ENCODE results near the gene CYP11A1.
A peak's percentile ranks its signal among the peaks of the same experiment; 100 is the strongest.

CYP11A1 gene

DNA sequence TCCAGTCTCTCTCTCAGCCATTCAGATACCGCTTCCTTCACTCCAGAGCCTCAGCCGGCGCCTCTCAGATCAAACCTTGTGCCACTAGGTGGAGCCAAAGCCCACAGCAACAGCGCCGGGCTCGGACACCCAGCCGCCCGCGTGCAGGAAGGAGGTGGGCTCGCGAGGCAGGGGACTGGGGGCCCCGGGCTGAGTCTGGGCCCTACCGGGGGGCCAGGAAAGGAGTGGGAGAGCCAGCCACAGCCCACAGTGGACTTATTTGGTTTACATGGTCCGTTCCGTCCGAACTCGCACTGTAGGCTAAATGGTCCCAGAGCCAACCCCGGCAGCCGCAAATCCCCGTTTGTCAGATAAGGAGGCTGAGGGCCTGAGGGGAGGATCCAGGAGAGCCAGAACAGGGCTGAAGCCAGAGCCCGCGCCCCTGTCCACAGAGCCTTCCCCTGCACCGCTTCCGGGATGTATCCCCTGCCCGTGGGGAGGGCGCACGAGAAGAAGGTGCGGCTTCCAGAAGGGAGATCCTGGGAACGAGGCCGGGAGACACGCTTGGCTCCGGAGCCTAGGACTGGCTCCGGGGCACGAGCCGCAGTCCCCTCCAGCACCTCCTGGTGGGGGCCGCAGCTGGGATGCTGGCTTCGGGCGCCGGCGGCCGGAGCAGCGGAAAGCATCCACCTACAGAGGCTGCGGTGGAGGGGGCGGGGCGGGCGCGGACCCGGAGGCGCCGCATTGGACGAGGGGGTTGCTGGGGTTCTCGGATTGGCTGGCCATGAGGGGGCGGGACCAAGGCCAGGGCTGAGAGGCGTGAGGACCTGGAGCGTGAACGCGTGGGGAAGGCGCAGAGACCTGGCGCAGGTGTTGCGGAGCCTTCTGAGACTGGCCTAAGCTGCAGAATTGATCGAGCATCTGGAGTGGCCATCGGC lies 6.5 kb upstream of the CYP11A1 start:
- TF ChIP-seq, protein P1, sequence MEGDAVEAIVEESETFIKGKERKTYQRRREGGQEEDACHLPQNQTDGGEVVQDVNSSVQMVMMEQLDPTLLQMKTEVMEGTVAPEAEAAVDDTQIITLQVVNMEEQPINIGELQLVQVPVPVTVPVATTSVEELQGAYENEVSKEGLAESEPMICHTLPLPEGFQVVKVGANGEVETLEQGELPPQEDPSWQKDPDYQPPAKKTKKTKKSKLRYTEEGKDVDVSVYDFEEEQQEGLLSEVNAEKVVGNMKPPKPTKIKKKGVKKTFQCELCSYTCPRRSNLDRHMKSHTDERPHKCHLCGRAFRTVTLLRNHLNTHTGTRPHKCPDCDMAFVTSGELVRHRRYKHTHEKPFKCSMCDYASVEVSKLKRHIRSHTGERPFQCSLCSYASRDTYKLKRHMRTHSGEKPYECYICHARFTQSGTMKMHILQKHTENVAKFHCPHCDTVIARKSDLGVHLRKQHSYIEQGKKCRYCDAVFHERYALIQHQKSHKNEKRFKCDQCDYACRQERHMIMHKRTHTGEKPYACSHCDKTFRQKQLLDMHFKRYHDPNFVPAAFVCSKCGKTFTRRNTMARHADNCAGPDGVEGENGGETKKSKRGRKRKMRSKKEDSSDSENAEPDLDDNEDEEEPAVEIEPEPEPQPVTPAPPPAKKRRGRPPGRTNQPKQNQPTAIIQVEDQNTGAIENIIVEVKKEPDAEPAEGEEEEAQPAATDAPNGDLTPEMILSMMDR (conservative IDR thresholded peaks at IDR 0.05; ENCODE audit: low read depth, low read length), result peak; percentile 86
- peak; percentile 88 for DNase-seq (ENCODE audit: low read depth)
- peak overlapping the region; percentile 65 for H3K4me3 ChIP-seq (ENCODE audit: low read depth, low read length)

DNA sequence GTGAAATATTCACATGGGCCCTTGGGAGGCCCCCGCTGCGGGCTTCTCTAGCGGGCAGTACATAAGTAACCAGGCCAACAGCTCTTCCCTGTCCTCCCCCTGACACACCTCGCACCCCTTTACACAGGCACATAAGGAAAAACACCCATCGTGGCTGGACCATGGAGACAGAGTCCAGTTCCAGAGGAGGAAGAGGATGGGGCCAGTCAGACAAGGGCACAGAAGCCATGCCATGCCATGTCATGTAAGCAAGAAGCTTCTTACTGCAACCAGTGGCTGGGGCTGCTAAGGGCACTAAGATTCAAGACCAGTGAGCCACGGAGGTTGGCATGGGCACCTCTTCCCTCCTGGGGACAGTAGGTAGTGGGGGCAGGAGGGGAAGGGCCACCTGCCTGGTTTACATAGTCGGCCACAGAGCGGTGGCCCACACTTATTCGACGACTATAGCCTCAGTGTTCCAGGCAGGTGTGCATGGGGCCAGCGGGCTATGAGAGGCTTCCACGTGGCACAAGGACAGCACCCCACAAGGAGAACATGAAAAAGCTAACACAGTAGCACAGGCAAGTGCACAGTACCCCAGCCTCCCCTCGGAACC lies 5.7 kb upstream of the CYP11A1 start:
- TF ChIP-seq, protein P1 (conservative IDR thresholded peaks at IDR 0.05; ENCODE audit: low read depth, low read length), result no peak
- no peak for DNase-seq (ENCODE audit: low read depth)
- no peak overlapping the region for H3K4me3 ChIP-seq (ENCODE audit: low read depth, low read length)

DNA sequence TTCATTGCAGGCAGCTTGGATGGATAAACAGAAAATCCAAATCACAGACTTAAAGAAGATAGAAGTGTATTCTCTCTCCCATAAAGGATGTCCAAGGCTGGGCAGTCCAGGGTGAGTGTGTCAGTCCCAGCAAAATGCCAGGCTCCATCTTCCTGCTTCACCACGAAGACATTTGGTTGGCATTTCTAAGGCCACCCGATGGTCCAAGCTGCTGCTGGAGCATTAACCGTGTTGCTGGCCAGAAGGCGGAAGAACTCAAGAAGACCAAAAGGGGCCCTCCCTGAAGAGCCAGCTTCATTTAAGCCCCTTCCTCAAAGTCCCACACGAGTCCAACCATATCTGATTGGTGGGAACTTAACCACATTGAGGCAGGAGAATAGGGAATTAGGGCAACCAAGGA lies 3.0 kb upstream of the CYP11A1 start:
- no peak overlapping the region for H3K4me3 ChIP-seq (ENCODE audit: low read depth, low read length)
- no peak for DNase-seq (ENCODE audit: low read depth)
- TF ChIP-seq, protein P1 (conservative IDR thresholded peaks at IDR 0.05; ENCODE audit: low read depth, low read length), result no peak

DNA sequence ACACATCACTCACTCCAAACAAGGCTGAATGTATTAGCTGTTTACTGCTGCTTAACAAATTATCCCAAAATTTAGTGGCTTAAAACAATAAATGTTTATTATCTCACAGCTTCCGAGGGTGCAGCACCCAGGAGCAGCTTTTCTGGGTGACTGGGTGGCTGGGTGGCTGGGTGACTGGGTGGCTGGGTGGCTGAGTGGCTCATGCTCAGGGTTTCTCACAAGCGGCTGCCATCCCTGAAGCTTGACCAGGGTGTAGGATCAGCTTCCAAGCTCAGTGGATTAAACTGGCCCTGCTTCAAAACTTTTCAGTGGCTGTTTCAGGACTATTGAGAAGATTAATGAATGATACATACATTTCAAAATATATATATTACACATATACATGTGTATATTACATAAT lies 2.3 kb upstream of the CYP11A1 start:
- TF ChIP-seq, protein P1 (conservative IDR thresholded peaks at IDR 0.05; ENCODE audit: low read depth, low read length), result no peak
- DNase-seq (ENCODE audit: low read depth), result no peak
- no peak overlapping the region for H3K4me3 ChIP-seq (ENCODE audit: low read depth, low read length)

DNA sequence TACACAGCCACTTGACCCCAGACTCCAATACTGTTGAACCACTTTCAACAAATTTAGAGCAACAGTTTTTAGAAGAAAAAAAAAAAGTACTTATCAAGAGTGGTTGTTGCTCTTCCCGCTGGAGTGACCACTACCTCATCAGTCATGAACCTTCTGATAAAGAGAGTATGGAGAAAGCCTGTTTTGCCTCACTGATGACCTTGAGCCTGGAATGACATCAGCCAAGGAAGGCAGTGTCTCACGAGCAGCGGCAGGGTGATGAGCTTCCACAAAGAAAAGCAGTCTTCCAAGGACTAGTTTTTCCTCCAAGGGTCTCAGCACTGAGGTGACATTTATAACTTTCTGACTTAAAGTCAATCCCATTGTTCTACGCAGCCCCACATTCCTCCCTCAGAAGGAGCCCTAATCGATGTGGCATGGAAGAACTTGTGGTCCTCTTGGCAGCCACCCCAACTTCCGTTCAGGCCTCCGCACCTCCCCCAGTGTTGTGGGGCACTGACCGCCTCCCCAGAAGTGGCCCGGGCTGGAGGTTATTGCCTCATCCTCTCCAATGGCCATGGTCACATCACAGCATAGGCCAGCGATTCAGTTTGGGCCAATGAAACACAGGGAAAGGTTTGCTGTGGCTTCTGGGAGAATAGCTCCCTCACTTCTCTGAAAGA lies 1.8 kb upstream of the CYP11A1 start:
- no peak for DNase-seq (ENCODE audit: low read depth)
- TF ChIP-seq, protein P1 (conservative IDR thresholded peaks at IDR 0.05; ENCODE audit: low read depth, low read length), result no peak
- H3K4me3 ChIP-seq (ENCODE audit: low read depth, low read length), result no peak overlapping the region

DNA sequence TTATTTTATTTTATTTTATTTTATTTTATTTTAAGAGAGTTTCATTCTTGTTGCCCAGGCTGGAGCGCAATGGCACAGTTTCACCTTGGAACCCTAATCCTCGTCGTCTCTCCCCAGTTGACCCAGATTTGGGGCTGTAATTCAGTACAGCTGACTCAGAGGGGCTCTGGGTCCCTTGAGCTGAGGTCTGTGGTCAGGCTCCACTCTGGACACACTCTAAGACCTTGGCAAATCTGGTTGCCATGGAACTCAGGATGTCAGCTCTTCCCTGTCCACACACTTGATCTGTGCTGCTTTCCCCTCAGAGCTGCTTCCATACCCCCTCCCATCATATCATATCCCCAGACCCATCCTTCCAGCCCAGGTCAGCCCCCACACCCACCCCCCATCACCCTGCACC lies 675 bp upstream of the CYP11A1 start:
- H3K4me3 ChIP-seq (ENCODE audit: low read depth, low read length), result no peak overlapping the region
- TF ChIP-seq, protein P1 (conservative IDR thresholded peaks at IDR 0.05; ENCODE audit: low read depth, low read length), result no peak
- no peak for DNase-seq (ENCODE audit: low read depth)
